Measurements from ENCODE around the gene NAA25.
"Not testable (repeated sequence)": the region's sequence is repeated elsewhere in the genome, so short reads cannot be mapped to it uniquely, and the experiment has no call there.

DNA sequence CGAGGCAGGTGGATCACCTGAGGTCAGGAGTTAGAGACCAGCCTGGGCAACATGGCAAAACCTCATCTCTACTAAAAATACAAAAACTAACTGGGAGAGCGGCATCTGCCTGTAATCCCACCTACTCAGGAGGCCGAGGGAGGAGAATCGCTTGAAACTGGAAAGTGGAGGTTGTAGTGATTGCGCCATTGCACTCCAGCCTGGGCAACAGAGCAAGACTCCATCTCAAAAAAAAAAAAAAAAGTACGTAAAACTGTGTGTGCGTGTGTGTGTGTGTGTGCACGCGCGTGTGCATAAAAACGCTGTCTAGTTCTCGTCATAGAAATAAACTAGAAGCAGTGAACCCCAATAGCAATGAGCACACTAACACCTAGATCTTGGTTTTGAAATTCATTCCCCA is 72.0 kb downstream of the NAA25 start:
- TF ChIP-seq POLR2A (IDR thresholded peaks at IDR 0.05; ENCODE audit: low read depth, low read length); MYC (IDR thresholded peaks at IDR 0.05; ENCODE audit: low read depth, low read length); JUN (IDR thresholded peaks at IDR 0.05; ENCODE audit: borderline replicate concordance, insufficient read depth, insufficient read length, low read depth); EZH2 (IDR thresholded peaks at IDR 0.05; ENCODE audit: borderline replicate concordance, low read depth, low read length, severe bottlenecking): not testable (repeated sequence)
- TF ChIP-seq, protein P1, sequence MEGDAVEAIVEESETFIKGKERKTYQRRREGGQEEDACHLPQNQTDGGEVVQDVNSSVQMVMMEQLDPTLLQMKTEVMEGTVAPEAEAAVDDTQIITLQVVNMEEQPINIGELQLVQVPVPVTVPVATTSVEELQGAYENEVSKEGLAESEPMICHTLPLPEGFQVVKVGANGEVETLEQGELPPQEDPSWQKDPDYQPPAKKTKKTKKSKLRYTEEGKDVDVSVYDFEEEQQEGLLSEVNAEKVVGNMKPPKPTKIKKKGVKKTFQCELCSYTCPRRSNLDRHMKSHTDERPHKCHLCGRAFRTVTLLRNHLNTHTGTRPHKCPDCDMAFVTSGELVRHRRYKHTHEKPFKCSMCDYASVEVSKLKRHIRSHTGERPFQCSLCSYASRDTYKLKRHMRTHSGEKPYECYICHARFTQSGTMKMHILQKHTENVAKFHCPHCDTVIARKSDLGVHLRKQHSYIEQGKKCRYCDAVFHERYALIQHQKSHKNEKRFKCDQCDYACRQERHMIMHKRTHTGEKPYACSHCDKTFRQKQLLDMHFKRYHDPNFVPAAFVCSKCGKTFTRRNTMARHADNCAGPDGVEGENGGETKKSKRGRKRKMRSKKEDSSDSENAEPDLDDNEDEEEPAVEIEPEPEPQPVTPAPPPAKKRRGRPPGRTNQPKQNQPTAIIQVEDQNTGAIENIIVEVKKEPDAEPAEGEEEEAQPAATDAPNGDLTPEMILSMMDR (IDR thresholded peaks at IDR 0.05; ENCODE audit: extremely low read depth in 1 of 2, insufficient read depth in 1 of 2, low read depth in 1 of 2, low read length in 2 of 2) = not testable (repeated sequence)
- TF ChIP-seq, protein P2, sequence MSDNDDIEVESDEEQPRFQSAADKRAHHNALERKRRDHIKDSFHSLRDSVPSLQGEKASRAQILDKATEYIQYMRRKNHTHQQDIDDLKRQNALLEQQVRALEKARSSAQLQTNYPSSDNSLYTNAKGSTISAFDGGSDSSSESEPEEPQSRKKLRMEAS (IDR thresholded peaks at IDR 0.05; ENCODE audit: insufficient read depth, insufficient read length) = not testable (repeated sequence)

Data from endothelial cell of umbilical vein (primary cell).